Coronary artery (tissue), 2 donors: ENCODE data around the gene MGMT.

ENCODE experiments used
- DNase-seq: peaks from one replicate; pipeline ENCODE4 v3.0.0-alpha.2; 2017; ENCODE audit warnings: low spot score
- H3K27ac ChIP-seq, 2 donors: fragments of 200-600 bp; sonication (generic); one replicate each; pipeline ENCODE4 v1.5.1; 2016 to 2019
- H3K4me3 ChIP-seq: fragments of 200-600 bp; sonication (generic); 2 replicates; pipeline ENCODE4 v1.5.1; 2016; ENCODE audit warnings: mild to moderate bottlenecking, moderate library complexity
- CTCF ChIP-seq: fragments of 200-600 bp; sonication (generic); IDR thresholded peaks from one replicate; pipeline ENCODE4 v1.5.1; 2019; ENCODE audit warnings: antibody characterized with exemption

The MGMT gene

GRCh38 chr10:129690248-129691070 lies 223.4 kb downstream of the MGMT start:
- DNase-seq = no peak
- Histone ChIP-seq H3K4me3 (peak overlapping the region; percentile 22), H3K27ac (peak overlapping the region in 1 of 2 donors; percentile 61)
- TF ChIP-seq CTCF = no peak

- no peak for DNase-seq
- no peak overlapping the region for H3K27ac ChIP-seq
- H3K4me3 ChIP-seq = no peak overlapping the region
- no peak for TF ChIP-seq CTCF
Measured at GRCh38 chr10:129692695-129693094, 225.7 kb downstream of the MGMT start.

GRCh38 chr10:129693382-129693781 lies 226.3 kb downstream of the MGMT start:
- Histone ChIP-seq H3K27ac (no peak overlapping the region), H3K4me3 (no peak overlapping the region)
- no peak for TF ChIP-seq CTCF
- no peak for DNase-seq

GRCh38 chr10:129694184-129694583 lies 227.1 kb downstream of the MGMT start:
- TF ChIP-seq CTCF = no peak
- H3K4me3 ChIP-seq = no peak overlapping the region
- peak overlapping the region in 1 of 2 donors; percentile 19 for H3K27ac ChIP-seq
- DNase-seq = no peak

GRCh38 chr10:129694691-129695243 lies 227.7 kb downstream of the MGMT start:
- Histone ChIP-seq H3K4me3 (no peak overlapping the region), H3K27ac (peak overlapping the region in 1 of 2 donors; percentile 19)
- TF ChIP-seq CTCF = no peak
- no peak for DNase-seq

GRCh38 chr10:129695671-129696070 lies 228.6 kb downstream of the MGMT start:
- peak; percentile 22 for DNase-seq

More at GRCh38 chr10:129695671-129696070, 228.6 kb downstream of the MGMT start:
- H3K4me3 ChIP-seq = no peak overlapping the region
- no peak overlapping the region for H3K27ac ChIP-seq
- TF ChIP-seq CTCF = no peak
